Measurements from ENCODE around the gene EPYC. TPM values are rescaled to one million over a fixed set of nuclear protein-coding genes. Genes with fewer than 3 reads are reported as not detected.

The EPYC gene
- total RNA-seq: 0.18 TPM in 1 of 2 replicates, not detected in the other

GRCh38 chr12:91004872-91005271, at the start of gene EPYC:
EPYC (minus strand) TSS chr12:91004972; CDS start chr12:91002565, 2,407 bp downstream.

GRCh38 chr12:90954921-90955320, 49.9 kb downstream of the EPYC start, which contains the start of gene CCER1:
CCER1 (minus strand) TSS chr12:90955176; CDS start chr12:90954742, 434 bp downstream.

Other genes starting within 250 kb of the EPYC start
- gene CCER1, start 49.8 kb downstream of the EPYC start, total RNA-seq: not detected in 2 replicates
- gene KERA, start 53.1 kb upstream of the EPYC start, total RNA-seq: 0.18 TPM in 1 of 2 replicates, not detected in the other
- 304 and 309 TPM in 2 replicates for gene LUM, start 106.5 kb upstream of the EPYC start, total RNA-seq
- 320 and 329 TPM in 2 replicates for gene DCN, start 177.8 kb upstream of the EPYC start, total RNA-seq